Cardiac muscle cell (in vitro differentiated cells and primary cell): ENCODE results near the gene OR51V1. TPM values are rescaled to one million over a fixed set of nuclear protein-coding genes. Genes with fewer than 3 reads are reported as not detected.
"Not testable (repeated sequence)": the region's sequence is repeated elsewhere in the genome, so short reads cannot be mapped to it uniquely, and the experiment has no call there.

Source experiments
- DNase-seq, 2 donors: peaks; one replicate each; pipeline versions ENCODE4 v3.0.0 to v3.0.0-alpha.2; 2010 to 2017; ENCODE audit warnings: low read depth in 1 of 2, low spot score in 1 of 2
- H3K27ac ChIP-seq: fragments of 200-600 bp; sonication (generic); 2 replicates; pipeline ENCODE4 v1.5.1; 2016
- H3K27me3 ChIP-seq: fragments of 200-600 bp; sonication (generic); 2 replicates; pipeline ENCODE4 v1.6.0; 2016; ENCODE audit warnings: control low read depth
- H3K36me3 ChIP-seq: fragments of 200-600 bp; sonication (generic); 2 replicates; pipeline ENCODE4 v1.5.1; 2016; ENCODE audit warnings: control low read depth
- H3K4me1 ChIP-seq: fragments of 200-600 bp; sonication (generic); 2 replicates; pipeline ENCODE4 v1.8.1; 2017; ENCODE audit warnings: low read depth, mild to moderate bottlenecking, mixed run types
- H3K4me3 ChIP-seq: fragments of 200-600 bp; sonication (generic); 2 replicates; pipeline ENCODE4 v1.5.1; 2016; ENCODE audit warnings: mild to moderate bottlenecking
- H3K9me3 ChIP-seq: fragments of 200-600 bp; sonication (generic); 2 replicates; pipeline ENCODE4 v1.5.1; 2017; ENCODE audit warnings: low read depth, mild to moderate bottlenecking, control low read depth
- polyA plus RNA-seq: library from polyadenylated mRNA; unstranded; fragments of >200 nt; fragmentation: Nextera tagmentation; extraction: Ambion mirVana; gene quantifications from 2 replicates; pipeline ENCODE4 v1.2.1, GENCODE V29; 2016
- total RNA-seq: library from RNA; depleted of rRNA; stranded (reverse); fragments of >200 nt; gene quantifications from 2 replicates; pipeline ENCODE4 v1.2.3, GENCODE V29; 2016
- TF ChIP-seq, protein P1 (sequence below): IDR thresholded peaks from 2 replicates; pipeline ENCODE4 v1.5.1; 2012; ENCODE audit warnings: low read depth, mild to moderate bottlenecking, low read length

The OR51V1 gene, protein sequence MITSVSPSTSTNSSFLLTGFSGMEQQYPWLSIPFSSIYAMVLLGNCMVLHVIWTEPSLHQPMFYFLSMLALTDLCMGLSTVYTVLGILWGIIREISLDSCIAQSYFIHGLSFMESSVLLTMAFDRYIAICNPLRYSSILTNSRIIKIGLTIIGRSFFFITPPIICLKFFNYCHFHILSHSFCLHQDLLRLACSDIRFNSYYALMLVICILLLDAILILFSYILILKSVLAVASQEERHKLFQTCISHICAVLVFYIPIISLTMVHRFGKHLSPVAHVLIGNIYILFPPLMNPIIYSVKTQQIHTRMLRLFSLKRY
- total RNA-seq: not detected in 2 replicates
- polyA plus RNA-seq: not detected in 2 replicates

DNA sequence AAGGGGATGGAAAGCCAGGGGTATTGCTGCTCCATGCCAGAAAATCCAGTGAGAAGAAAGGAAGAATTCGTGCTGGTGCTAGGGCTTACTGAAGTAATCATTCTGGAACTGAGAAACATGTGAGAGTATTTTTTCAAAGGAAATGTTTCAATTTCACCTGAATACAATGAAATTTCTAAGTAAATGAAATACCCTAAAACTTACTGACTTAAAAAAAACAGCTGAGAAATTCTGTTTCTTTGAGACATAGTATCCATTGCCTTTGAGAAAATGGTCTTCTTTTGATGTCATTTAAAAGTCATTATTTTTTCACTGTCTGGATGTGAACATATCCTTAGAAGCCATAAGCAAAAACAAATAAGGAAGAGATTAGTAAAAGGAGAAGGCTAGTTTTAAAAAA, at the start of gene OR51V1:
TSS of gene OR51V1 (minus strand) at position 101 of the 400 bp plus-strand sequence. CDS start at position 101, 0 bp downstream.
- no peak for DNase-seq
- TF ChIP-seq, protein P1, sequence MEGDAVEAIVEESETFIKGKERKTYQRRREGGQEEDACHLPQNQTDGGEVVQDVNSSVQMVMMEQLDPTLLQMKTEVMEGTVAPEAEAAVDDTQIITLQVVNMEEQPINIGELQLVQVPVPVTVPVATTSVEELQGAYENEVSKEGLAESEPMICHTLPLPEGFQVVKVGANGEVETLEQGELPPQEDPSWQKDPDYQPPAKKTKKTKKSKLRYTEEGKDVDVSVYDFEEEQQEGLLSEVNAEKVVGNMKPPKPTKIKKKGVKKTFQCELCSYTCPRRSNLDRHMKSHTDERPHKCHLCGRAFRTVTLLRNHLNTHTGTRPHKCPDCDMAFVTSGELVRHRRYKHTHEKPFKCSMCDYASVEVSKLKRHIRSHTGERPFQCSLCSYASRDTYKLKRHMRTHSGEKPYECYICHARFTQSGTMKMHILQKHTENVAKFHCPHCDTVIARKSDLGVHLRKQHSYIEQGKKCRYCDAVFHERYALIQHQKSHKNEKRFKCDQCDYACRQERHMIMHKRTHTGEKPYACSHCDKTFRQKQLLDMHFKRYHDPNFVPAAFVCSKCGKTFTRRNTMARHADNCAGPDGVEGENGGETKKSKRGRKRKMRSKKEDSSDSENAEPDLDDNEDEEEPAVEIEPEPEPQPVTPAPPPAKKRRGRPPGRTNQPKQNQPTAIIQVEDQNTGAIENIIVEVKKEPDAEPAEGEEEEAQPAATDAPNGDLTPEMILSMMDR: no peak
- no peaks in the 10 kb centered on the region for H3K27me3 ChIP-seq
- H3K27ac ChIP-seq: no peak within 1 kb of the TSS
- no peak within 1 kb of the TSS for H3K4me3 ChIP-seq
- no peaks in the 10 kb centered on the region for H3K36me3 ChIP-seq
- no peaks in the 10 kb centered on the region for H3K4me1 ChIP-seq
- H3K9me3 ChIP-seq: no peaks in the 10 kb centered on the region

DNA sequence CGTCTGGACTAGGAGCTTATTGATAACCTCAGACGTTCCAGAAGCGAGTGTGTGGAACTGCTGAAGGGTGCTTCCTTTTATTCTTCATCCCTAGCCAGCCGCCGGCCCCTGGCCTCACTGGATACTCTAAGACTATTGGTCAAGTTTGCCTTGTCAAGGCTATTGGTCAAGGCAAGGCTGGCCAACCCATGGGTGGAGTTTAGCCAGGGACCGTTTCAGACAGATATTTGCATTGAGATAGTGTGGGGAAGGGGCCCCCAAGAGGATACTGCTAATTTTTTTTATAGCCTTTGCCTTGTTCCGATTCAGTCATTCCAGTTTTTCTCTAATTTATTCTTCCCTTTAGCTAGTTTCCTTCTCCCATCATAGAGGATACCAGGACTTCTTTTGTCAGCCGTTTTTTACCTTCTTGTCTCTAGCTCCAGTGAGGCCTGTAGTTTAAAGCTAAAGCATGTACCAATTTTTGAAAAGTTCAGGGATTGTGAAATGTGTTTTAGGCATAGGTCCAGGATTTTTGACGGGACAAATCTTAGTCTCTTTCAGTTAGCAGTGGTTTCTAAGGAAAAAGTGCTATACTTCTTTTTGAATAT, 49.4 kb upstream of the OR51V1 start, which contains the start of gene HBG1:
TSS of gene HBG1 (minus strand) at position 51 of the 590 bp plus-strand sequence. CDS start 53 bp downstream, outside the sequence.
- not testable (repeated sequence) for H3K27ac ChIP-seq, H3K27me3 ChIP-seq, H3K36me3 ChIP-seq, H3K4me3 ChIP-seq, H3K4me1 ChIP-seq, H3K9me3 ChIP-seq
- DNase-seq: peak in 1 of 2 donors; percentile 27

DNA sequence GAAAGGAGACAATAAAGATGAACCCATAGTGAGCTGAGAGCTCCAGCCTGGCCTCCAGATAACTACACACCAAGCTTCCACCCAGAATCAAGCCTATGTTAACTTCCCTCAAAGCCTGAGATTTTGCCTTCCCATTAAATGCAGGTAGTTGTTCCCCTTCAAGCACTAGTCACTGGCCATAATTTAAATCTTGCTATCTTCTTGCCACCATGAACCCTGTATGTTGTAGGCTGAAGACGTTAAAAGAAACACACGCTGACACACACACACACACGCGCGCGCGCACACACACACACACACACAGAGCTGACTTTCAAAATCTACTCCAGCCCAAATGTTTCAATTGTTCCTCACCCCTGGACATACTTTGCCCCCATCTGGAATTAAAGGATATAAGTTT, 48.0 kb upstream of the OR51V1 start:
- not testable (repeated sequence) for H3K36me3 ChIP-seq, DNase-seq, H3K27me3 ChIP-seq, H3K4me1 ChIP-seq, H3K4me3 ChIP-seq, H3K27ac ChIP-seq, H3K9me3 ChIP-seq

DNA sequence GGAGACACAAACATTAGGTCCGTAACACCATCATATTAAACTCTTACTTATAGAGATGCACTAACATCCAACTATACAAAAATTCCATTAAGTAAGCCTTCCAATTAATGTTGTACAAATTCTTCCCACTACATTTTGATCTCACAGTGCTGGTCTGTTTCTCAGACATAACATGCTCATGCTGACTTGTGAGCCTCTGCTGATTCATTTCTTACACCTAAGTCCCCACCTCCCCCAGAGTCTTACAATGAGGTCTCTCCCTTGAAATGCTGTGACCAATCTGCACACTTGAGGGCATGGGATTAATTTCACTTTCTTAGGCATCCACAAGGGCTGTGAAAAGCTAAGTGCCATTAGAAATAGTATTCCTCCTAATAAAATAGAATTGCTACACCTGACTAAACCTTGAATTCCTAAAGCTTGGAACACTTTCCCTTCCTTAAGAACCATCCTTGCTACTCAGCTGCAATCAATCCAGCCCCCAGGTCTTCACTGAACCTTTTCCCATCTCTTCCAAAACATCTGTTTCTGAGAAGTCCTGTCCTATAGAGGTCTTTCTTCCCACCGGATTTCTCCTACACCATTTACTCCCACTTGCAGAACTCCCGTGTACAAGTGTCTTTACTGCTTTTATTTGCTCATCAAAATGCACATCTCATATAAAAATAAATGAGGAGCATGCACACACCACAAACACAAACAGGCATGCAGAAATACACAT, 47.1 kb upstream of the OR51V1 start:
- TF ChIP-seq, protein P1: no peak
- Histone ChIP-seq H3K27ac (no peak overlapping the region), H3K4me1 (no peaks in the 10 kb centered on the region), H3K9me3 (no peaks in the 10 kb centered on the region), H3K36me3 (no peaks in the 10 kb centered on the region), H3K4me3 (no peak overlapping the region), H3K27me3 (no peaks in the 10 kb centered on the region)
- no peak for DNase-seq

DNA sequence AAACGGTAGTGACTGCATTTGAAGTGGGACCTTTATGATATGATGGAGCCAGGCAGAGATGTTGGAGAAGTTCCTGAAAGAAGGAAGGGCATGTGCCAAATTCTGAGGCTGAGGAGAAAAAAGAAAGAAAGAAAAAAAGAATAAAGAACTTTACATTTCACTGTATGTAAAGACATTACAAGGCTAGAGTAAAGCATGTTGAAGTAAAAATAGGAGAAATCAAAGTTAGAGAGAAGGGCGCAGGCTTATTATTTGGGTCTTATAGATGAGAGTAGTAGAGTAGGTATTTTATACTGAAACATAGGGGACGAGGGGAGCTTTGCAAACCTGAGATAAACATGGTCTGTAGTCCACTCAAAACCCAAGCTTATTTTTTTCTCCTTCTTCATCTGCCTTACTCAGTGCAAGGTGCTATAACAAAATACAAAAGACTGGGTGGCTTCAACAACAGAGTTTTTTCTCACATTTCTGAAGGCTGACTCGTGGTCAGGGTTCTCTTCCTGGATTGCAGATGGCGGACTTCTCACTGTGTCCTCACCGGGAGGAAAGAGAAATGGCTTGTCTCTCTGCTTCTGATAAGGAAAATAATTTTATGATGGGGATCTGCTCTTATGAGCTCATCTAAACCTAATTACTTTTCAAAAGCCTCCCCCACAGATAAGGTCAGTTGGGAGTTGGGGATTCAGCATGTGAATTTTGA, 46.4 kb upstream of the OR51V1 start:
- Histone ChIP-seq H3K27ac (no peak overlapping the region), H3K36me3 (no peaks in the 10 kb centered on the region), H3K9me3 (no peaks in the 10 kb centered on the region), H3K4me3 (no peak overlapping the region), H3K27me3 (no peaks in the 10 kb centered on the region), H3K4me1 (no peaks in the 10 kb centered on the region)
- DNase-seq: no peak
- TF ChIP-seq, protein P1: no peak

DNA sequence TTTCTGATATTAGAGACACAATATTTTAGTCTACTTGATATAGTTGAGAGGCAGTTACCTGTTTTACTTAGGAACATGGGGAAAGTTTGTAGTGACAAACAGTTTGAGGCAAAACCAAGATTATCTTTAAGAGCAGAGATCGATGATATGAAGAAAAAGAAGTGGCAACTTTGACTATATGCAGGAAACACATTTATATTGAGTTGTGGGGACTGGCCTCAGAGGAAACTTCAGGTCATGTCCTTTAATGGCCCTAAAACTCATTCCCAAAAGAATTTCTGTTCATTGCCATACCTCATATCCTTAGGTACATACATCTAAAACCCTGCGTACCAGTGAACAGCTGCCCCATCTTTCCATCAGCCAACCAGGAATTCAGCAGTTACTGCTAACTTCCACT, 44.7 kb upstream of the OR51V1 start:
- TF ChIP-seq, protein P1: no peak
- H3K27me3 ChIP-seq: no peaks in the 10 kb centered on the region

More for the DNA sequence above, 44.7 kb upstream of the OR51V1 start:
- DNase-seq: no peak
- Histone ChIP-seq H3K4me1 (no peaks in the 10 kb centered on the region), H3K4me3 (no peak overlapping the region), H3K9me3 (no peaks in the 10 kb centered on the region), H3K27ac (no peak overlapping the region), H3K36me3 (no peaks in the 10 kb centered on the region)
